Activated naive CD8-positive, alpha-beta T cell treated with anti-CD3 and anti-CD28 coated beads for 36 hours (primary cell): ENCODE results near the gene AGBL4. TPM values are rescaled to one million over a fixed set of nuclear protein-coding genes. Genes with fewer than 3 reads are reported as not detected.

Source experiments
- DNase-seq: peaks from one replicate; pipeline ENCODE4 v3.0.0; 2021
- H3K27ac Mint-ChIP-seq: one replicate; pipeline ENCODE4 v1.8.0; 2022; ENCODE audit warnings: mild to moderate bottlenecking, moderate library complexity, mixed read lengths
- H3K27me3 Mint-ChIP-seq: one replicate; pipeline ENCODE4 v1.8.0; 2022; ENCODE audit warnings: mild to moderate bottlenecking, mixed read lengths
- H3K36me3 Mint-ChIP-seq: one replicate; pipeline ENCODE4 v1.8.0; 2021; ENCODE audit warnings: mild to moderate bottlenecking, mixed read lengths
- H3K4me1 Mint-ChIP-seq: one replicate; pipeline ENCODE4 v1.8.0; 2021; ENCODE audit warnings: mixed read lengths
- H3K4me3 Mint-ChIP-seq: one replicate; pipeline ENCODE4 v1.8.0; 2022; ENCODE audit warnings: mild to moderate bottlenecking, moderate library complexity, mixed read lengths
- H3K9me3 Mint-ChIP-seq: one replicate; pipeline ENCODE4 v1.8.0; 2022; ENCODE audit warnings: mixed read lengths
- total RNA-seq, 2 experiments: library from RNA; stranded (reverse); gene quantifications; one replicate each; pipeline ENCODE4 v1.2.3, GENCODE V29; 2021

The AGBL4 gene
- total RNA-seq, 2 experiments from 2014 or later: 0.14 TPM; not detected in 1

DNA sequence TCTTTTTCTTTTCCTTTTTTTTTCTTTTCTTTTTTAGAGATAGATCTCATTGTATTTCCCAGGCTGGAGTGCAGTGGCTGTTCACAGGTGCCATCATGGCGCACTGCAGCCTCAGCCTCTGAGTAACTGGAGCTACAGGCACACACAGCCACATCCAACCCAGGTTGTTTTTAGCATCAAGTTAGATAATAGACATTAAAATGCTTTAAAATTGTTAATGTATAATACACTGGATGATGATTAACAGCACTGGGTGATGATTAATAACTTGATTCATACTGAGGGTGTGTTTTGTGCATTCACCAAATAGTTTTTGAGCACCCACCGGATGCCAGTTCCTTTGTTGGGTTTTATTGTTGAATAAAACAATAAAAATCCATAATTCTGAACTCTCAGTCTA is 1322.3 kb downstream of the AGBL4 start:
- Mint-ChIP-seq H3K27ac (no peak overlapping the region), H3K4me3 (no peak overlapping the region), H3K9me3 (no peaks in the 10 kb centered on the region), H3K4me1 (peaks cover 2% of the 10 kb centered on the region), H3K27me3 (peaks cover 28% of the 10 kb centered on the region), H3K36me3 (no peaks in the 10 kb centered on the region)
- no peak for DNase-seq

- Mint-ChIP-seq H3K36me3 (no peaks in the 10 kb centered on the region), H3K27ac (no peak overlapping the region), H3K9me3 (no peaks in the 10 kb centered on the region), H3K4me1 (peaks cover 2% of the 10 kb centered on the region), H3K27me3 (peaks cover 26% of the 10 kb centered on the region), H3K4me3 (no peak overlapping the region)
- DNase-seq: peak; percentile 48
Measured at GRCh38 chr1:48697066-48697707, 1326.6 kb downstream of the AGBL4 start.

GRCh38 chr1:48695161-48695560 is 1328.6 kb downstream of the AGBL4 start:
- no peak for DNase-seq
- Mint-ChIP-seq H3K36me3 (no peaks in the 10 kb centered on the region), H3K4me1 (peaks cover 2% of the 10 kb centered on the region), H3K9me3 (no peaks in the 10 kb centered on the region), H3K27me3 (peaks cover 14% of the 10 kb centered on the region), H3K27ac (no peak overlapping the region), H3K4me3 (no peak overlapping the region)

GRCh38 chr1:48693674-48694320 is 1330.0 kb downstream of the AGBL4 start:
- Mint-ChIP-seq H3K27ac (no peak overlapping the region), H3K4me3 (no peak overlapping the region), H3K27me3 (peaks cover 14% of the 10 kb centered on the region), H3K36me3 (no peaks in the 10 kb centered on the region), H3K9me3 (no peaks in the 10 kb centered on the region), H3K4me1 (peaks cover 2% of the 10 kb centered on the region)
- no peak for DNase-seq

DNA sequence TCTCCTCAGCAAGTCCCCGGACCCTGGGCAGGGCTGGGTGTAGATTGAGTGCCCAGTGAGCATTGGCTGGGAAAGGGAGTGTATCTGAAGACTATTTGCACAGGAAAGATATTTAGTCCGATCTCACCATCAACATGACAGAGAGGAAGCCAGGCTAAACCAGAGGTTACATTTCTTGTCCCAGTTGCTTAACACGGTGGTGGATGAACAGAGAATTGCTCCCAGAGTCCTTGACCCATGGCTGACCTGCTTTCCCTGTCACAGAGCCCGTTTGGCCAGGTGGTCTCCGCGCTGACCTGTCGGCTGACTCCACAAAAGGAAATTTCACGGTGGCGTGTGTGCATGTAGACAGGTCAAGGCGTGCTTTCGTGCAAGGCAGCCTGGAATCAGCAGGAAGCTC is 1330.6 kb downstream of the AGBL4 start:
- Mint-ChIP-seq H3K36me3 (no peaks in the 10 kb centered on the region), H3K27me3 (peaks cover 14% of the 10 kb centered on the region), H3K4me3 (no peak overlapping the region), H3K4me1 (peaks cover 2% of the 10 kb centered on the region), H3K9me3 (no peaks in the 10 kb centered on the region), H3K27ac (no peak overlapping the region)
- no peak for DNase-seq

- H3K9me3 Mint-ChIP-seq: no peaks in the 10 kb centered on the region
- no peak overlapping the region for H3K4me3 Mint-ChIP-seq
- no peaks in the 10 kb centered on the region for H3K36me3 Mint-ChIP-seq
- DNase-seq: no peak
- H3K4me1 Mint-ChIP-seq: peaks cover 2% of the 10 kb centered on the region
- H3K27me3 Mint-ChIP-seq: peaks cover 14% of the 10 kb centered on the region
- no peak overlapping the region for H3K27ac Mint-ChIP-seq
Measured at GRCh38 chr1:48692235-48692634, 1331.5 kb downstream of the AGBL4 start.

DNA sequence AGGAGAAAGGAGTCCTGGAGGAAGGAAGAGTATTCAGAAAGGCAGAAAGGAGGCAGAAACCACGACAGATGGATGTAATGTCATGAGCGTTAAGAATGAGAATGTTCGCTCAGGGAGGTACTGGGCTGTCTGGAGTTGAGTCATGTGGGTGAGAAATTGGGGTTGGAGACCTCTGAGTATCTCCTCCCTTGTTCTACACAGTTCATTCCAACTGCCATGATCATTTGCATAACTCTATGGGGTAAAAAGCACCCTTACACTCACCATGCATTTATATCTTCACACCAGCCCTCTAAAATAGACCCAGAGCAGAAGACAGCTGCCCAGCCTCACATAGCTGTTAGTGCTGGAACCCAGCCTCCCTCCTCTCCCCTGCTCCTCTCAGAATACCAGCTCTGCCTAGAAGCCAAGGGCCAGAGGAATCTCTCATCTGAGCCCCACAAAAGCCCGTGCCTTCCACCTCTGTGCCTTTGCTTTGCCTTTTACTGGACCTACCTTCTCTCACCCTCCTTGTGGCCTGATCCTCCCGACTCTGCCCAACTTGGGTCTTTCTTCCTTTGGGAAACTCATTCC is 1332.2 kb downstream of the AGBL4 start:
- Mint-ChIP-seq H3K4me3 (no peak overlapping the region), H3K27ac (no peak overlapping the region), H3K9me3 (no peaks in the 10 kb centered on the region), H3K27me3 (peaks cover 9% of the 10 kb centered on the region), H3K36me3 (no peaks in the 10 kb centered on the region), H3K4me1 (no peaks in the 10 kb centered on the region)
- no peak for DNase-seq

DNA sequence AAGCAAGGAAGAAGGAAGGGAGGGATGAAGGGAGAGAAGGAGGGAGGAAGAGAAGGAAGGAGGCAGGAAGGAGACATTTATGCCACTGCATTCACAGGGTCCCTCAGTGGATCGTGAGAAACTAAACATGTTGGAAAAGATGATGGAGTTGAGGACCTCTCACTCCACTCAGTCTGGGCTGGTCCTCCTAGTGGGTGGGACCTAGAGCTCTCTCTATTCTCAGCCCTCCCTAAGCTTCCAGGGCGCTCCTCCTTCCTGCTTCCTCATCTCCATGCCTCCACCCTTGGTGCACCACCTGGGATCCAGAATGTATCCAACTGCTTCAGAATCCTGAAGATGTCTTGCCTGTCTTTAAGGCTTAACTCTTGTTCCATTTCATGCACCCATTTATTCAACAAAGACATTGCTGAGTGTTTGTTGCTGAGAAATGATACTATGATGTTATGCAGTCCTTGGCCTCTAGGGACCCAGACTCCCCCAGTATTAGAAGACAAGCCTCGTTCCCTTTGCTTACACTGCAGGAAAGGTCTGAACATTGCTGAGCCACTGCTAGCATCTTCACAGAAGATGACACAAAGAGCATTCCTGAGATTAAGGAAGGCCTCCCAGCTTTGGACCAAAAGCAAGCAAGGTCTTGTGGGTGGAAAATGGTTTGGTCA is 1335.5 kb downstream of the AGBL4 start:
- Mint-ChIP-seq H3K36me3 (no peaks in the 10 kb centered on the region), H3K9me3 (no peaks in the 10 kb centered on the region)

DNA sequence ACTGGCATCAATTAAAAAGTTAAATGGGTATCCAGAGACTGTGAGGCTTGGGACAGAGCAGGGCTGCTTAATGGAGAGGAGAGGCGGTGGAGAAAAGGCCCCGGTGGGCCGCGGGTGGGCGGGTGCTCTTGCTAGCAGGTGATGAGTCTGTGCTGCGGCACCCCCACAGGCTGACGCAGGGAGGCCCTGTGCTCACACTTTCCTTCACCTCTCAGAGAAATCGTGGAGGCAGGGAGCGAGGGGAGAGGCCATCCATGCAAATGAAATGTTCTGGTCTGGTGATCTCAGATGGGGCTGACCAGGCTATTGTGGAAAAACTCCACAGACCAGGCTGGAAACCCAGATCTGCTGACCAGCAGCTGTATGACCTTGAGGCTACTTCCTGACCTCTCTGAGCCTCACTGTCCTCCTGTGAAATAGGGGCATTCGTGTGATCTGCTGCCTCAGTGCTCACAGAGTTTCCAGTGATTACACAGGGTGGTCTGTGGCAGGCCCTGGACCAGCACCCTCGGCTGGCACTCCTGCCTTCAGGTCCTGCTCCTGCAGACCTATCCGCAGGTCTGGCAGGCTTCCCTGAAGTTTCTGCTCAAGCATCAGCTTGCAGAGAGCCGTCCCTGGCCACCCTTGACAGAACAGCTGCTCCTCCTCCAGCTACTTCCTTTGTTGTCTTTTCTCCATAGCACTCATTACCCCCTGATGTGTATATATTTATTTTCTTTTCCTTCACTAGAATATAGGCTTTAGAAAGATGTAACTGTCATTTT is 1336.3 kb downstream of the AGBL4 start:
- no peak for DNase-seq
- Mint-ChIP-seq H3K4me3 (no peak overlapping the region), H3K27me3 (peaks cover 5% of the 10 kb centered on the region), H3K36me3 (no peaks in the 10 kb centered on the region), H3K27ac (no peak overlapping the region), H3K9me3 (no peaks in the 10 kb centered on the region), H3K4me1 (no peaks in the 10 kb centered on the region)

More for the DNA sequence above, 1335.5 kb downstream of the AGBL4 start:
- Mint-ChIP-seq H3K27ac (no peak overlapping the region), H3K4me1 (no peaks in the 10 kb centered on the region), H3K4me3 (no peak overlapping the region), H3K27me3 (peaks cover 9% of the 10 kb centered on the region)
- DNase-seq: no peak

DNA sequence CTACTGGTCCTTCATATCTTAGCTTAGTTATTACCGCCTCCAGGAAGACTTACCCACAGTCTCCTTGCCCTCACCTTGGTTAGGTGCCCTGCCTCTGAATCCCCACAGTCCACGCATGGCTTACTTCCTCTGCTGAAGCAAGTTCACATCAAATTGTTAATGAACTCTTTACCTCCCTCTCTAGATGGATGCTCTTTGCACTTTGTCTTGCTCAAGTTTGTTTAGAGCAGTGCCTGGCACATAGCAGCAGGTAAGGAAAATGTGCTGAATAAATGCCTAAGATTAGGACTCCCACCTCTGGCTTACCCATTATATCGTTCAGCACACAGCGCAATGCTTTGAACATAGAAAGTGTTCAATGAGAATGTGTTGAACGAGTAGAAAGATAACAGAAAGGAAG is 1337.6 kb downstream of the AGBL4 start:
- Mint-ChIP-seq H3K36me3 (no peaks in the 10 kb centered on the region), H3K9me3 (no peaks in the 10 kb centered on the region), H3K27me3 (no peaks in the 10 kb centered on the region), H3K27ac (no peak overlapping the region), H3K4me3 (no peak overlapping the region), H3K4me1 (no peaks in the 10 kb centered on the region)
- no peak for DNase-seq

- Mint-ChIP-seq H3K27me3 (no peaks in the 10 kb centered on the region), H3K9me3 (no peaks in the 10 kb centered on the region), H3K36me3 (no peaks in the 10 kb centered on the region), H3K27ac (no peak overlapping the region), H3K4me1 (no peaks in the 10 kb centered on the region), H3K4me3 (no peak overlapping the region)
- DNase-seq: no peak
Measured at GRCh38 chr1:48684381-48684780, 1339.4 kb downstream of the AGBL4 start.

DNA sequence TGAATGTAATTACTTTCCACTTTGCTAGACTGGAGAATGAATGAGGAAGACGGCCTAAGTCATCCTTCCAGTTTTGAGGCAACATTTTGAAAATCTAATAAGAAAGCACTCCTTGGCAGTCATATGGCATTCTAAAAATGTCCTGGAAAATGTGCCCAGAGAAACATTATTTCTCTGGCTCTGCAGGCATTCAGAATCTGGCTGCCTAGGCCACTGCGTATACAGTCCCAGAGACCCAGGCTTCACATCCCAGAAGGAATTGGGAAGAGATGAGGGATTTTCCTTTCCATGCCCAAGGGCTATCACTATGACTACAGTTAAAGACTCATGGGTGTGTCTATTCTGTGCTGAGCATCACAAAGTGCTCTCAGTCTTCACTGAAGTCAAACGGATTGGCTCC is 1339.9 kb downstream of the AGBL4 start:
- no peaks in the 10 kb centered on the region for H3K9me3 Mint-ChIP-seq
- no peak overlapping the region for H3K4me3 Mint-ChIP-seq
- no peak for DNase-seq
- no peak overlapping the region for H3K27ac Mint-ChIP-seq
- no peaks in the 10 kb centered on the region for H3K27me3 Mint-ChIP-seq
- no peaks in the 10 kb centered on the region for H3K36me3 Mint-ChIP-seq
- H3K4me1 Mint-ChIP-seq: peaks cover 1% of the 10 kb centered on the region

DNA sequence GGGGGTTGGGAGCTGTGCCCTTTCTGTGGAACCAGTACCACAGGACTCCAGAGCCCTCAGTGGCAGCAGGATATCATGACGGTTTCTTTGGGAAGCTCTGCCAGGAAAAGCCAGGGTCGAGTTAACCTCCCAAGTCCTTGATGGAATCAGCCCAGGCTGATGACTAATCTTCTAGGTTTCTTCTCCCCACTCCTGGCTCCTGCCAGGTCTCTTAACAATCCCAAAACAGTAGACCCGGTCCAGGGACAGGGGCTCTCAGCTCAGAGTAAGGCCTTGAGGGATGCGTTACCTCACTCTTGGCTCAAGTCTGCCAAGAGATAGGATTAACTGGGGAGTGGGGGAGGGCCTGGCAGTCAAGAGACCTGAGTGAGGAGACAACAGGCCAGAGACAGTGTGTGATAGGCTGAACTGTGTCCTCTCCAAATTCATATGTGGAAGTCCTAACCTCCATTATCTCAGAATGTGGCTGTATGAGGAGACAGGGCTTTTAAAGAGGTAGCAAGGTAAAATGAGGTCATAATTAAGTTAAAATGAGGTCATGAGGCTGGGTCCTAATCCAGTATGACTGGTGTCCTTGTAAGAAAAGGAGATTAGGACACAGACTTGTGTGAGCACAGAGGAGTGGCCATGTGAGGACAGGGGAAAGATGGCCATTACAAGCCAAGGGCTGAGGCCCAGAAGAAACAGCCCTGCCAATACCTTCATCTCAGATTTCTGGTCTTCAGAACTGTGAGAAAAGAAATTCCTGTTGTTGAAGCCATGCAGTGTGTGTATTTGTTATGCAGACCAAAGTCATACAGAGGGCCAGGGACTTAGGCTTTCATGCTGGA is 1342.1 kb downstream of the AGBL4 start:
- Mint-ChIP-seq H3K9me3 (no peaks in the 10 kb centered on the region), H3K36me3 (no peaks in the 10 kb centered on the region), H3K27me3 (peaks cover 3% of the 10 kb centered on the region), H3K4me3 (no peak overlapping the region), H3K27ac (no peak overlapping the region), H3K4me1 (peaks cover 2% of the 10 kb centered on the region)
- DNase-seq: no peak

DNA sequence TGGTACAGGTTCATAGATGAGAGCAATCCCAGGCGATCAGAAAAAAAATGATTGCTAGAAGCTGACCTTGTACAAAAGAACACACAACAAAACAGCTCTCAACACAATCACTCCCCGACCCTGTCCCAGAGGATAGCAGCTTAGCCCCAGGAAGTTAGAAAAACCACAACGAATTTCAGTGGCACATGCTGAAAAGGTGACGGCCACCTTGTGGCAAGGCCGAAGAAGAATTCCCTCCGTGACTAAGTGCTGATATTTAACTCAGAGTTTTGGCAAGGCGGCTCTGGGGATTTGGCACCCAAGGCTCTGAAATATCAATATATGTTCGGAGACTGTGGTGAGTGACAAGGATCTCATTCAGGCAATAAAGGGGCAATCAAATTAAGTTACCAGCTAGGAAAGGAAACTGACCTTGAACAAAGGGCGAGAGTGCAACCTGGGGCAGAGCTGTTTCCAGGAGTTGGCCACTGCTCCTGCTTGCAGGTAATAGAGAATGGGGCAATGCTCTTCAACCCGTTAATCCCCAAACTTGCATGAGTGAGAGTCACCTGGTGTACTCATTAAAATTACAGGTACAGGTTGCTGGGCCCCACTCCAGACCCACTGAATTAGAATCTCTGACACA is 1343.2 kb downstream of the AGBL4 start:
- Mint-ChIP-seq H3K27me3 (peaks cover 3% of the 10 kb centered on the region), H3K4me1 (peaks cover 2% of the 10 kb centered on the region), H3K36me3 (no peaks in the 10 kb centered on the region), H3K27ac (no peak overlapping the region), H3K4me3 (no peak overlapping the region), H3K9me3 (no peaks in the 10 kb centered on the region)
- no peak for DNase-seq
